HCT116 (cell line): ENCODE results near the gene GPANK1. TPM values are rescaled to one million over a fixed set of nuclear protein-coding genes. Genes with fewer than 3 reads are reported as not detected.
A peak's percentile ranks its signal among the peaks of the same experiment; 100 is the strongest.

Source experiments
- ATAC-seq: fragments of 200-7000 bp; cut with Tn5 transposase; 2 replicates; pipeline ENCODE4 v1.9.1; 2020; ENCODE audit warnings: mild to moderate bottlenecking, moderate library complexity
- BruUV-seq: library from RNA; stranded (reverse); fragments of 400-500 nt; replicated peaks from 2 replicates; lab custom pipeline; 2021; lab: Mats Ljungman, UMichigan
- CTCF ChIA-PET: fragments of 300-600 bp; sonication (Branson Sonifier 250); formaldehyde crosslinking; loops from one replicate; lab custom pipeline; 2021; ENCODE audit warnings: antibody characterized with exemption; lab: Charles Lee
- POLR2A ChIA-PET: fragments of 300-600, 350-600 bp; sonication (Branson Sonifier 250); formaldehyde crosslinking; loops from one replicate; lab custom pipeline; 2021; ENCODE audit warnings: antibody characterized with exemption; lab: Charles Lee
- RAD21 ChIA-PET, 2 experiments: fragments of 300-600 bp; sonication (Branson Sonifier 250); formaldehyde crosslinking; loops; one replicate each; lab custom pipeline; 2023; ENCODE audit warnings: low total read pairs in 2 of 2; ENCODE audit not compliant: uncharacterized antibody in 2 of 2, unreplicated experiment in 2 of 2, low non-redundant PET in 1 of 2; lab: Charles Lee
- DNase-seq: peaks from one replicate; pipeline ENCODE4 v3.0.0-alpha.2; 2010; ENCODE audit warnings: low read depth, low spot score
- H2AFZ ChIP-seq: fragments of 200-600 bp; shearing (Covaris generic), sonication (generic); 2 replicates; pipeline ENCODE4 v1.6.1; 2017; ENCODE audit warnings: low read depth, mixed run types, mixed read lengths, antibody characterized with exemption, low read length; ENCODE audit not compliant: poor library complexity, severe bottlenecking
- H3K27ac ChIP-seq: 2 replicates; pipeline ENCODE4 v1.5.1; 2012; ENCODE audit warnings: low read depth, low read length
- H3K27me3 ChIP-seq: fragments of 200-600 bp; sonication (generic); 2 replicates; pipeline ENCODE4 v1.6.1; 2016; ENCODE audit warnings: mixed run types, low read length, mixed read lengths; ENCODE audit not compliant: insufficient read depth
- H3K36me3 ChIP-seq, 2 experiments: fragments of 200-500 bp in 1 of 2; fragments of 200-600 bp in 1 of 2; sonication (Bioruptor generic) in 1 of 2; sonication (generic) in 1 of 2; 2 replicates each; pipeline versions ENCODE4 v1.5.1 to v1.6.1; 2014 to 2016; ENCODE audit warnings: low read length in 2 of 2, inconsistent platforms in 1 of 2, mixed read lengths in 1 of 2, mixed run types in 1 of 2; ENCODE audit not compliant: insufficient read depth in 2 of 2, control insufficient read depth in 1 of 2
- H3K4me1 ChIP-seq, 2 experiments: fragments of 200-600 bp in 1 of 2; sonication (generic) in 1 of 2; 2 replicates each; pipeline versions ENCODE4 v1.5.1 to v1.6.1; 2012 to 2017; ENCODE audit warnings: low read length in 2 of 2, inconsistent platforms in 1 of 2, mild to moderate bottlenecking in 1 of 2, mixed read lengths in 1 of 2, mixed run types in 1 of 2, moderate library complexity in 1 of 2; ENCODE audit not compliant: insufficient read depth in 2 of 2, control insufficient read depth in 1 of 2
- H3K4me2 ChIP-seq: fragments of 200-600 bp; sonication (generic); 2 replicates; pipeline ENCODE4 v1.6.1; 2017; ENCODE audit warnings: mixed run types, low read length, mixed read lengths
- H3K4me3 ChIP-seq, 2 experiments: fragments of 200-600 bp in 1 of 2; sonication (generic) in 1 of 2; replicated peaks in 1 of 2; 2 replicates each; pipeline ENCODE4 v1.5.1; 2011 to 2016; ENCODE audit warnings: low read length in 2 of 2, control low read depth in 1 of 2, low read depth in 1 of 2, mild to moderate bottlenecking in 1 of 2, mixed read lengths in 1 of 2, mixed run types in 1 of 2
- H3K79me2 ChIP-seq: fragments of 200-600 bp; sonication (generic); 2 replicates; pipeline ENCODE4 v1.6.1; 2017; ENCODE audit warnings: mild to moderate bottlenecking, mixed run types, low read length, moderate library complexity, mixed read lengths; ENCODE audit not compliant: insufficient read depth
- H3K9ac ChIP-seq: fragments of 200-600 bp; sonication (generic); 2 replicates; pipeline ENCODE4 v1.6.1; 2016; ENCODE audit warnings: low read length, mixed read lengths
- H3K9me2 ChIP-seq: fragments of 200-600 bp; sonication (generic), shearing (Covaris generic); 2 replicates; pipeline ENCODE4 v1.6.1; 2017; ENCODE audit warnings: mixed run types, mild to moderate bottlenecking, moderate library complexity; ENCODE audit not compliant: insufficient read depth
- H3K9me3 ChIP-seq, 2 experiments: fragments of 200-500 bp in 1 of 2; fragments of 200-600 bp in 1 of 2; sonication (Bioruptor generic) in 1 of 2; sonication (generic) in 1 of 2; 2 replicates each; pipeline ENCODE4 v1.6.1; 2014 to 2017; ENCODE audit warnings: low read length in 2 of 2, mixed read lengths in 2 of 2, inconsistent platforms in 1 of 2, low read depth in 1 of 2, mild to moderate bottlenecking in 1 of 2, mixed run types in 1 of 2, moderate library complexity in 1 of 2; ENCODE audit not compliant: control insufficient read depth in 1 of 2, insufficient read depth in 1 of 2
- H4K20me1 ChIP-seq: fragments of 200-600 bp; sonication (generic), shearing (Covaris generic); 2 replicates; pipeline ENCODE4 v1.6.1; 2017; ENCODE audit warnings: mixed run types, mild to moderate bottlenecking, moderate library complexity; ENCODE audit not compliant: insufficient read depth
- ATF3 ChIP-seq: IDR thresholded peaks from 2 replicates; pipeline ENCODE4 v1.6.1; 2012
- CBX3 ChIP-seq: IDR thresholded peaks from 2 replicates; pipeline ENCODE4 v1.6.1; 2012; ENCODE audit warnings: low read depth
- CTCF ChIP-seq, 3 experiments: fragments of 200-600 bp in 1 of 3; sonication (generic) in 1 of 3; IDR thresholded peaks in 2 of 3; conservative IDR thresholded peaks in 1 of 3; 2 replicates each; pipeline ENCODE4 v1.5.1; 2012 to 2017; ENCODE audit warnings: low read depth in 2 of 3, low read length in 2 of 3, antibody characterized with exemption in 1 of 3, borderline replicate concordance in 1 of 3, control low read depth in 1 of 3, mild to moderate bottlenecking in 1 of 3, mixed read lengths in 1 of 3, mixed run types in 1 of 3, moderate library complexity in 1 of 3; ENCODE audit not compliant: insufficient read depth in 1 of 3
- ELF1 ChIP-seq: IDR thresholded peaks from 2 replicates; pipeline ENCODE4 v1.6.1; 2012; ENCODE audit warnings: low read depth, borderline replicate concordance
- EZH2 ChIP-seq: fragments of 200-600 bp; sonication (generic); IDR thresholded peaks from 2 replicates; pipeline ENCODE4 v1.6.1; 2017; ENCODE audit warnings: antibody characterized with exemption, mixed run types
- EZH2phosphoT487 ChIP-seq: fragments of 200-600 bp; IDR thresholded peaks from 2 replicates; pipeline ENCODE4 v1.6.1; 2018; ENCODE audit warnings: antibody characterized with exemption, borderline replicate concordance
- MAX ChIP-seq: IDR thresholded peaks from 2 replicates; pipeline ENCODE4 v1.6.1; 2012
- POLR2A ChIP-seq: IDR thresholded peaks from 2 replicates; pipeline ENCODE4 v1.7.0; 2011; ENCODE audit warnings: borderline replicate concordance; ENCODE audit not compliant: insufficient read depth, insufficient read length; ENCODE audit errors: extremely low read depth
- RAD21 ChIP-seq: IDR thresholded peaks from 2 replicates; pipeline ENCODE4 v1.6.1; 2012; ENCODE audit warnings: low read depth, mild to moderate bottlenecking
- REST ChIP-seq: IDR thresholded peaks from 2 replicates; pipeline ENCODE4 v1.6.1; 2012; ENCODE audit warnings: low read depth
- ZBTB33 ChIP-seq: IDR thresholded peaks from 2 replicates; pipeline ENCODE4 v1.6.1; 2011; ENCODE audit warnings: mild to moderate bottlenecking, low read length, moderate library complexity; ENCODE audit not compliant: insufficient replicate concordance; ENCODE audit errors: extremely low read depth
- ZNF274 ChIP-seq: fragments of 200-500 bp; sonication (Bioruptor generic); IDR thresholded peaks from 2 replicates; pipeline ENCODE4 v1.6.1; 2014; ENCODE audit warnings: mild to moderate bottlenecking, low read depth, low read length, inconsistent platforms
- intact Hi-C: fragments of 100-400 bp; cut with micrococcal nuclease; formaldehyde crosslinking; loops from 2 replicates; pipeline ENCODE4 v1.10.0; 2022
- total RNA-seq: library from RNA; stranded (reverse); gene quantifications from one replicate; pipeline ENCODE4 v1.2.1, GENCODE V29; 2021; ENCODE audit not compliant: unreplicated experiment

The GPANK1 gene
- total RNA-seq, 1 experiment from 2014 or later, result 14.8 TPM

DNA sequence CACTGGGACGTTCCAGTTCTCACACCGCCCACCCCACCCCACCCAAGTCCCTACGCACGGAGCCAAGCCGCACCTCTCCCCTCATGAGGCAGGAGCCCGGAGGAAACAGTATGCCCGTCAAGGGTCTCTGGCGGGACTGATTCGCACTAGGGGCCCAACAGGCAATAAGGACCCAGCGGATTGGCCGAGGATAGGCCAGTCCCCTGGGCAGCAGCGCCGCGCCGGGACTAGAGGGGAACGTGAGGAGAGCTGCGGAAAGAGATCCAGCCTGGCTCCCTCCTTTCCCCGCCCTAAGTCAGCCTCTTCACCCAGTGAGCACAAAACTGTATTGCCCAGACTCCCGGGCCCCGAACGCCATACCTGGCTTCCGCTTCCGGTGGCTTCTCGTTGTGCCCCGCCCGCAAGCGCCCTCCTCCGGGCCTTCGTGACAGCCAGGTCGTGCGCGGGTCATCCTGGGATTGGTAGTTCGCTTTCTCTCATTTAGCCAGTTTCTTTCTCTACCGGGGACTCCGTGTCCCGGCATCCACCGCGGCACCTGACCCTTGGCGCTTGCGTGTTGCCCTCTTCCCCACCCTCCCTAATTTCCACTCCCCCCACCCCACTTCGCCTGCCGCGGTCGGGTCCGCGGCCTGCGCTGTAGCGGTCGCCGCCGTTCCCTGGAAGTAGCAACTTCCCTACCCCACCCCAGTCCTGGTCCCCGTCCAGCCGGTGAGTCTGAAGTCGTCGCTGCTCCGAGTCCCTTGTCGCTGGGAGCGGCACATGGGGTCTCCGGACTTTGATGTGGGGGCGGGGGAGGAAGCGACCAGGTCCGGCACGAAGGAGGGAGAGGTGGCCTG, 922 bp upstream of the GPANK1 start, which contains the start of gene CSNK2B (continued):
- TF ChIP-seq CTCF (IDR thresholded peaks at IDR 0.05 in 2 of 3, conservative IDR thresholded peaks at IDR 0.05 in 1 of 3; ENCODE audit: borderline replicate concordance in 1 of 3, insufficient read depth in 1 of 3, low read depth in 2 of 3, low read length in 2 of 3) (no peak), EZH2 (no peak)

DNA sequence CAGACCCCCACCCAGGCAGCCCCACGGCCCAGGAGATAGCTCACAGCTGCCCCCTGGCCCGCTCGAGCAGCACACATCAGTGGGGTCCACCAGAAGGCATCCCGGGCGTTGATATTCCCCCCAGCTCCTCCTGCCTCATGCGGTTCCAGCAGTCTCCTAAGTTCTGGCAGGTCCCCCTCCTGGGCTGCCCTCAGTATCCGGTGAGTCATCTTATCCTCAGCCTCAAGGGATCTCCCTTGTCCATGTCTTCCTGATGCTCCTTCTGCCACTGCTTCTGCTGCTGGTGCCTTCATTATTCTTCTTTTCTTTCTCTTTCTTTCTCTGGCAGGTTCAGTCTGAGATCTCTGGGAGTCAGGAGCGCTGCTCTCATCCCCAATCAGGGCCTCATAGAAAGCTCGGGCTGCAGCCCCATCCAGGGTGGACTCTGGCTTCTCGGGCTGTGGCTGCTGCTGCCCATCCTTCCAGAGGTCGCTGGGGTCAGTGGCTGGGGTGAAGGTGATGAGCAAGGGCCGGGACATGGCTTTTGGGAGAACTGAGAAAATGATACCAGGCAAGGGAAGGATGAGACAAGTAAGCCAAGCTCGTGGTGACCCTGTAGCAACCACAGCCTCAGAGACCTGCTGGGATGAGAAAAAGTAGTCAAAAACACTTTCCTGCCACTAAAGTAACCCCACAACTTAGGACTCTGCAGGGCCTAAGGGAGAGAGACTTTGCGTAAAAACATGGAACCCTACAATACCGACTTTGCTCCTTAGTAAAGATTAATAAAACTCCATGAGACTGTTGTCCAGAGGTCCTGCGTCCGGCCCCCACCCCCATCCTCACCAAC, 622 bp downstream of the GPANK1 start:
- no peaks in the 10 kb centered on the region for H3K27me3 ChIP-seq
- no peaks in the 10 kb centered on the region for H3K9me3 ChIP-seq
- DNase-seq (no peak), ATAC-seq (no peak)
- no peak overlapping the region for H2AFZ ChIP-seq
- BruUV-seq, result TSS peak; percentile 66
- ChIA-PET POLR2A (interaction anchor here (0.6 to 3.9 kb wide), 10 partner anchors 9 to 170 kb away, joined by 3 to 32 read pairs (median 4); partner anchors contain the start of genes ABHD16A, APOM, ATP6V1G2 and BAG6), RAD21 (interaction anchor here in 1 of 2 experiments (0.6 kb wide), 1 partner anchor 117 kb away, joined by 3 read pairs; the partner anchor contains the start of gene ATP6V1G2), CTCF (interaction anchor here (0.9 to 1.1 kb wide), 2 partner anchors 66 to 74 kb away, joined by 4 read pairs; no protein-coding TSS in a partner anchor)
- intact Hi-C loops, result loop anchor here (2.0 to 5.0 kb wide), 2 partner anchors 117 to 262 kb away; partner anchors contain the start of genes ATP6V1G2, MICA and NFKBIL1
- H3K4me2 ChIP-seq, result peak overlapping the region; percentile 83
- peak overlapping the region; percentile 90 for H3K27ac ChIP-seq
- H3K79me2 ChIP-seq, result peaks cover 61% of the 10 kb centered on the region
- H3K9ac ChIP-seq, result peak overlapping the region; percentile 90
- H3K9me2 ChIP-seq, result no peaks in the 10 kb centered on the region
- H3K4me3 ChIP-seq, result peak overlapping the region; percentile 97 to 99
- H4K20me1 ChIP-seq, result no peaks in the 10 kb centered on the region
- peaks cover 18 to 46% of the 10 kb centered on the region in 2 experiments; a peak in 3 of 4 replicates for H3K4me1 ChIP-seq
- peaks cover 21 to 36% of the 10 kb centered on the region in 2 experiments for H3K36me3 ChIP-seq
- TF ChIP-seq CBX3, result no peak
- no peak for TF ChIP-seq ATF3
- TF ChIP-seq ELF1, result no peak
- TF ChIP-seq MAX, result no peak
- no peak for TF ChIP-seq RAD21
- TF ChIP-seq ZBTB33, result no peak
- no peak for TF ChIP-seq ZNF274
- no peak for TF ChIP-seq EZH2phosphoT487
- no peak for TF ChIP-seq POLR2A
- TF ChIP-seq REST, result no peak
